Spleen (tissue), 7 donors: ENCODE results near the gene MAGEA8.

ENCODE experiments used
- CTCF ChIP-seq, 11 experiments: fragments of 200-600 bp in 7 of 11; fragments of 450-650 bp in 4 of 11; sonication (generic) in 4 of 11; IDR thresholded peaks in 8 of 11; conservative IDR thresholded peaks in 3 of 11; 1 replicate in 7 of 11; 2 replicates in 4 of 11; pipeline versions ENCODE4 v1.4.0 to v1.8.0; 2016 to 2021; ENCODE audit warnings: antibody characterized with exemption in 11 of 11, inconsistent platforms in 4 of 11, mild to moderate bottlenecking in 1 of 11
- POLR2A ChIP-seq, 3 donors: fragments of 450-650 bp; IDR thresholded peaks; one replicate each; pipeline ENCODE4 v1.5.1; 2017; ENCODE audit warnings: antibody characterized with exemption in 3 of 3, mild to moderate bottlenecking in 1 of 3
- POLR2AphosphoS5 ChIP-seq, 3 donors: sonication (generic); formaldehyde crosslinking; IDR thresholded peaks; one replicate each; pipeline ENCODE4 v1.5.1; 2017; ENCODE audit warnings: antibody characterized with exemption in 3 of 3
- donor health status: DM: no; HTN: no; CAD: no; lungs with moderate emphysema.
- donor health status: DM: no; HTN: no; CAD: no.
- donor health status: DM: no; HTN: no; CAD: no.

- TF ChIP-seq CTCF (IDR thresholded peaks at IDR 0.05 in 8 of 11, conservative IDR thresholded peaks at IDR 0.05 in 3 of 11) (no peak), POLR2A (IDR thresholded peaks at IDR 0.05) (no peak), POLR2AphosphoS5 (IDR thresholded peaks at IDR 0.05) (no peak)
Observed at GRCh38 chrX:149877157-149877556, 3.8 kb upstream of the MAGEA8 start.
